Measurements from ENCODE around the gene KMT2E. TPM values are rescaled to one million over a fixed set of nuclear protein-coding genes. Genes with fewer than 3 reads are reported as not detected.
"Not testable (repeated sequence)": the region's sequence is repeated elsewhere in the genome, so short reads cannot be mapped to it uniquely, and the experiment has no call there.

KMT2E gene
- total RNA-seq, 3 donors from 2014 or later (not counting 1 experiment from before 2014, with no cell fraction given) = 272 to 353 (median 345) TPM

DNA sequence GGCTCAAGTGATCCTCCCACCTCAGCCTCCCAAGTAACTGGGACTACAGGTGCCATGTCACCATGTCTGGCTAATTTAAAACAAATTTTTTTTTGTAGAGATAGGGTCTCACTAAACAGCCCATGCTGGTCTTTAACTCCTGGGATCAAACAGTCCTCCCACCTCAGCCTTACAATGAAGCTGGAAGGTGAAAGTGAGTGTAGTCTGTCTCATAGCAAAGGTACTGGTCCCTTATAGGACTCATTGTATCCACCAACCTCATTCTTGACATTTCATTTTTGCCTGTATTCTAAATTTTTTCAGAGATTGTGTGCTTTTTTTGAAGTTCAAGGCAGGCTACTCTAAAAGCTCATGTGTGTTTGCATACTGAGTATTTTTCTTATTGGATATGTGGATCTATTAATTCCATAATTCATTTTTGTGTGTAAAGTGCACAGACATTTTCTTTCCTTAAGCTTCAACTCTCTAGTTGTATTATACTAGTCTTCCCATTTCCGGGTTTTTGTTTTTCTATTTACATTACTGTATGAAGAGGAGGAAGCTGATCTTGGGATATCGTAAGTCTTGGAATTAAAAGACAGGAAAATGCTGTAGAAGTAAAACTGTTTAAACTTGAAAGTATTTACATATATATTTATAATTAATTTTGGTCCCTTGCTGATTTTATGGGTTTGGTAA is 13.3 kb downstream of the KMT2E start:
- Histone ChIP-seq H3K4me3 (ENCODE audit: low read length) (no peak overlapping the region), H3K27ac (ENCODE audit: low read length) (no peak overlapping the region), H3K4me1 (ENCODE audit: control insufficient read depth, insufficient read depth, low read length) (peaks cover 35% of the 10 kb centered on the region), H3K27me3 (ENCODE audit: control insufficient read depth, insufficient read depth, low read length) (no peaks in the 10 kb centered on the region), H3K9me3 (ENCODE audit: control insufficient read depth, insufficient read depth, low read length) (no peaks in the 10 kb centered on the region), H3K36me3 (ENCODE audit: control insufficient read depth, insufficient read depth, low read length) (no peaks in the 10 kb centered on the region)
- Mint-ChIP-seq H3K9me3 (no peaks in the 10 kb centered on the region), H3K36me3 (no peaks in the 10 kb centered on the region), H3K4me3 (peak overlapping the region; percentile 11), H3K27me3 (ENCODE audit: low read depth in 2 of 2) (no peaks in the 10 kb centered on the region), H3K4me1 (peaks cover 76 to 80% of the 10 kb centered on the region in 2 donors), H3K27ac (peak overlapping the region in 1 of 2 donors; percentile 84)
- DNase-seq (no peak), ATAC-seq (peak in 1 of 3 donors; percentile 14)
- TF ChIP-seq, protein P1, sequence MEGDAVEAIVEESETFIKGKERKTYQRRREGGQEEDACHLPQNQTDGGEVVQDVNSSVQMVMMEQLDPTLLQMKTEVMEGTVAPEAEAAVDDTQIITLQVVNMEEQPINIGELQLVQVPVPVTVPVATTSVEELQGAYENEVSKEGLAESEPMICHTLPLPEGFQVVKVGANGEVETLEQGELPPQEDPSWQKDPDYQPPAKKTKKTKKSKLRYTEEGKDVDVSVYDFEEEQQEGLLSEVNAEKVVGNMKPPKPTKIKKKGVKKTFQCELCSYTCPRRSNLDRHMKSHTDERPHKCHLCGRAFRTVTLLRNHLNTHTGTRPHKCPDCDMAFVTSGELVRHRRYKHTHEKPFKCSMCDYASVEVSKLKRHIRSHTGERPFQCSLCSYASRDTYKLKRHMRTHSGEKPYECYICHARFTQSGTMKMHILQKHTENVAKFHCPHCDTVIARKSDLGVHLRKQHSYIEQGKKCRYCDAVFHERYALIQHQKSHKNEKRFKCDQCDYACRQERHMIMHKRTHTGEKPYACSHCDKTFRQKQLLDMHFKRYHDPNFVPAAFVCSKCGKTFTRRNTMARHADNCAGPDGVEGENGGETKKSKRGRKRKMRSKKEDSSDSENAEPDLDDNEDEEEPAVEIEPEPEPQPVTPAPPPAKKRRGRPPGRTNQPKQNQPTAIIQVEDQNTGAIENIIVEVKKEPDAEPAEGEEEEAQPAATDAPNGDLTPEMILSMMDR (IDR thresholded peaks at IDR 0.05) = no peak
- no CpG with 5 or more reads among the region's 2 CpGs for WGBS (ENCODE audit: insufficient coverage)
- intact Hi-C loops (cut with micrococcal nuclease) = no loop called here

DNA sequence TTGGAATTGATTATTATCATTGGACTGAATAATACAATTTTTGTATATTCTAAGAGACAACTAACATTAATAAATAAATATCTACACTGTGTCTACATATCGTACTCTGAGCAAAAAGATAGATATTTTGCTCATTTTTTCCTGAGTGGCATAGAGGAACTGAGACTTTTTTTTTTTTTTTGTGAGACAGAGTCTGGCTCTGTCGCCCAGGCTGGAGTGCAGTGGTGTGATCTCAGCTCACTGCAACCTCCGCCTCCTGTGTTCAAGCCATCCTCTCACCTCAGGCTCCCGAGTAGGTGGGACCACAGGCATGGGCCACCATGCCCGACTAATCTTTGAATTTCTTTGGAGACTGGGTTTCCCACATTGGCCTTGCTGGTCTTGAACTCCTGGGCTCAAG is 14.0 kb downstream of the KMT2E start:
- no peaks in the 10 kb centered on the region for H3K27me3 ChIP-seq (ENCODE audit: control insufficient read depth, insufficient read depth, low read length)
- H3K4me3 ChIP-seq (ENCODE audit: low read length) = no peak overlapping the region
- no peaks in the 10 kb centered on the region for H3K36me3 ChIP-seq (ENCODE audit: control insufficient read depth, insufficient read depth, low read length)
- H3K9me3 ChIP-seq (ENCODE audit: control insufficient read depth, insufficient read depth, low read length) = no peaks in the 10 kb centered on the region
- H3K27ac ChIP-seq (ENCODE audit: low read length) = no peak overlapping the region
- intact Hi-C loops (cut with micrococcal nuclease) = no loop called here
- H3K36me3 Mint-ChIP-seq = no peaks in the 10 kb centered on the region
- H3K4me1 ChIP-seq (ENCODE audit: control insufficient read depth, insufficient read depth, low read length) = peaks cover 34% of the 10 kb centered on the region
- ATAC-seq (peak in 2 of 3 donors; percentile 15 to 31), DNase-seq (no peak)
- H3K27me3 Mint-ChIP-seq (ENCODE audit: low read depth in 2 of 2) = no peaks in the 10 kb centered on the region
- TF ChIP-seq, protein P1 (IDR thresholded peaks at IDR 0.05) = no peak
- 52% methylated on average over 4 of the region's 5 CpGs for WGBS (ENCODE audit: insufficient coverage)
- H3K4me1 Mint-ChIP-seq = peaks cover 74% of the 10 kb centered on the region in 2 donors
- peak overlapping the region; percentile 67 for H3K4me3 Mint-ChIP-seq
- H3K27ac Mint-ChIP-seq = peak overlapping the region; percentile 18 to 54
- no peaks in the 10 kb centered on the region for H3K9me3 Mint-ChIP-seq

DNA sequence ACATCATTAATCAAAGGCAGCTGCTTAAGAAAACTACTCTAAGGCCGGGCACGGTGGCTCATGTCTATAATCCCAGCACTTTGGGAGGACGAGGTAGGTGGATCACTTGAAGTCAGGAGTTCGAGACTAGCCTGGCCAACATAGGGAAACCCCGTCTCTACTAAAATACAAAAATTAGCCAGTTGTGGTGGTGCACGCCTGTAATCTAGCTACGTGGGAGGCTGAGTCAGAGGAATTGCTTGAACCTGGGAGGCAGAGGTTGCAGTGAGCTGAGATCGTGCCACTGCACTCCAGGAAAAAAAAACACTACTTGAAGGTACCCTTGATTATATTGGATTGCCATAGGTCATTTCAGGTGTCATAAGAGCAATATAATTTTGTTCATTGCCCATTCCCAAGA is 14.9 kb downstream of the KMT2E start:
- Mint-ChIP-seq H3K27ac (peak overlapping the region; percentile 18 to 54), H3K4me3 (peak overlapping the region; percentile 67)

DNA sequence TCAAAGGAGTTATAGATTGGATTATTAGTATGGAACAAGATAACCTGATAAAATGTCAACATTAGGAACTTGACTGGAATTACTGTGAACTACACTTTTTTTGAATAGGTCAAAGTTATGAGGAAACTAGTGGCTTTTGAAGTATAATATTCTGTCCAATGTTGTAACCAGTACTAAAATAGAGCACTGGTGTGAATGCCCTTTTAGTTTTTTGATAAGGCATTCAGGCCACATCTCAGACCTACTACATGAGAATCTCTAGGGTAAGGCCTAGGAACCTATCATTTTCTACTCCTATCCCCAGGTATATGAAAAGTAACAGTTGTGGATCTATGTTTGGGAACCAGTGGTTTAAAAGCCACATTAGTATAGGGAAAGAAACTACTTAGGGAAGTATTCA is 16.4 kb downstream of the KMT2E start:
- Histone ChIP-seq H3K4me3 (ENCODE audit: low read length) (no peak overlapping the region), H3K27me3 (ENCODE audit: control insufficient read depth, insufficient read depth, low read length) (no peaks in the 10 kb centered on the region), H3K27ac (ENCODE audit: low read length) (no peak overlapping the region), H3K36me3 (ENCODE audit: control insufficient read depth, insufficient read depth, low read length) (no peaks in the 10 kb centered on the region), H3K4me1 (ENCODE audit: control insufficient read depth, insufficient read depth, low read length) (peaks cover 38% of the 10 kb centered on the region), H3K9me3 (ENCODE audit: control insufficient read depth, insufficient read depth, low read length) (no peaks in the 10 kb centered on the region)
- TF ChIP-seq, protein P1 (IDR thresholded peaks at IDR 0.05) = no peak
- H3K36me3 Mint-ChIP-seq = no peaks in the 10 kb centered on the region
- no peak for ATAC-seq
- intact Hi-C loops (cut with micrococcal nuclease) = no loop called here
- no peaks in the 10 kb centered on the region for H3K9me3 Mint-ChIP-seq
- peak overlapping the region; percentile 52 for H3K4me3 Mint-ChIP-seq
- DNase-seq = no peak
- H3K4me1 Mint-ChIP-seq = peaks cover 63 to 66% of the 10 kb centered on the region in 2 donors
- no peaks in the 10 kb centered on the region for H3K27me3 Mint-ChIP-seq (ENCODE audit: low read depth in 2 of 2)
- peak overlapping the region; percentile 18 to 33 for H3K27ac Mint-ChIP-seq

More for the DNA sequence above, 14.9 kb downstream of the KMT2E start:
- peaks cover 71 to 73% of the 10 kb centered on the region in 2 donors for H3K4me1 Mint-ChIP-seq
- H3K9me3 ChIP-seq (ENCODE audit: control insufficient read depth, insufficient read depth, low read length); ATAC-seq; H3K27me3 Mint-ChIP-seq (ENCODE audit: low read depth in 2 of 2); intact Hi-C loops (cut with micrococcal nuclease); DNase-seq; H3K9me3 Mint-ChIP-seq; H3K27ac ChIP-seq (ENCODE audit: low read length); H3K4me3 ChIP-seq (ENCODE audit: low read length); H3K36me3 Mint-ChIP-seq; H3K36me3 ChIP-seq (ENCODE audit: control insufficient read depth, insufficient read depth, low read length); H3K27me3 ChIP-seq (ENCODE audit: control insufficient read depth, insufficient read depth, low read length): not testable (repeated sequence)
- peaks cover 34% of the 10 kb centered on the region for H3K4me1 ChIP-seq (ENCODE audit: control insufficient read depth, insufficient read depth, low read length)
- 92% methylated on average over 7 of the region's 8 CpGs for WGBS (ENCODE audit: insufficient coverage)
